GM12864 (cell line): Measurements from ENCODE around the gene ASF1B.

Source experiments
- DNase-seq: peaks from one replicate; pipeline ENCODE4 v3.0.0-alpha.2; 2011; ENCODE audit warnings: low read depth
- H3K4me3 ChIP-seq: 2 replicates; pipeline ENCODE4 v1.5.1; 2011; ENCODE audit warnings: mild to moderate bottlenecking, low read depth, low read length, control low read depth
- TF ChIP-seq, protein P1 (sequence below): IDR thresholded peaks from 2 replicates; pipeline ENCODE4 v1.5.1; 2011; ENCODE audit warnings: low read depth, mild to moderate bottlenecking, moderate library complexity, low read length, control low read depth, inconsistent platforms; ENCODE audit errors: missing control alignments

ASF1B gene

DNA sequence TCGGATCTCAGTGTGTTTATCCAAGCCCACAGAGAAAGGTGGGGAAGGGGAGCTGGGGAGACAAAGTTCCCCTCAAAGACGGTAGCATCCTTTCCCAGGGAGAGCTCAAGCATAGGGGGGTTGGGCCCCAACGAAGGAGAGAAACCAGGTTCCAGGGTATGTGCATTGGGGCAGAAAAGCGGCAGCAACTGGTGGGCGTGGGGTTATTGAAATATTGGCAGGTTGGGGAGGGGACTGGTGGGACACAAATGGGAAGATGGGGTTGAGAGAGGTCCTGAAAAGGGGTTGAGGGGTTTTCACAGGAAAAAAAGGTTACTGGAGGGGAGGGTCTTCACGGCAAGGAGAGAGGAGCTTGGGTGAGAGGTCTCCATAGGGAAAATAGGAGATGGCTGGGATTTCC is 1.0 kb downstream of the ASF1B start:
- peak overlapping the region; percentile 97 for H3K4me3 ChIP-seq
- no peak for DNase-seq
- TF ChIP-seq, protein P1, sequence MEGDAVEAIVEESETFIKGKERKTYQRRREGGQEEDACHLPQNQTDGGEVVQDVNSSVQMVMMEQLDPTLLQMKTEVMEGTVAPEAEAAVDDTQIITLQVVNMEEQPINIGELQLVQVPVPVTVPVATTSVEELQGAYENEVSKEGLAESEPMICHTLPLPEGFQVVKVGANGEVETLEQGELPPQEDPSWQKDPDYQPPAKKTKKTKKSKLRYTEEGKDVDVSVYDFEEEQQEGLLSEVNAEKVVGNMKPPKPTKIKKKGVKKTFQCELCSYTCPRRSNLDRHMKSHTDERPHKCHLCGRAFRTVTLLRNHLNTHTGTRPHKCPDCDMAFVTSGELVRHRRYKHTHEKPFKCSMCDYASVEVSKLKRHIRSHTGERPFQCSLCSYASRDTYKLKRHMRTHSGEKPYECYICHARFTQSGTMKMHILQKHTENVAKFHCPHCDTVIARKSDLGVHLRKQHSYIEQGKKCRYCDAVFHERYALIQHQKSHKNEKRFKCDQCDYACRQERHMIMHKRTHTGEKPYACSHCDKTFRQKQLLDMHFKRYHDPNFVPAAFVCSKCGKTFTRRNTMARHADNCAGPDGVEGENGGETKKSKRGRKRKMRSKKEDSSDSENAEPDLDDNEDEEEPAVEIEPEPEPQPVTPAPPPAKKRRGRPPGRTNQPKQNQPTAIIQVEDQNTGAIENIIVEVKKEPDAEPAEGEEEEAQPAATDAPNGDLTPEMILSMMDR = no peak

- H3K4me3 ChIP-seq = no peak overlapping the region
- peak; percentile 53 for DNase-seq
- TF ChIP-seq, protein P1 = no peak
These were observed 8.4 kb downstream of the ASF1B start for GRCh38 chr19:14127929-14128509.

GRCh38 chr19:14127176-14127575 is 9.2 kb downstream of the ASF1B start:
- no peak for DNase-seq
- no peak overlapping the region for H3K4me3 ChIP-seq
- TF ChIP-seq, protein P1 = no peak

- DNase-seq = no peak
- TF ChIP-seq, protein P1 = no peak
- no peak overlapping the region for H3K4me3 ChIP-seq
These were observed 13.5 kb downstream of the ASF1B start for GRCh38 chr19:14122924-14123323.

DNA sequence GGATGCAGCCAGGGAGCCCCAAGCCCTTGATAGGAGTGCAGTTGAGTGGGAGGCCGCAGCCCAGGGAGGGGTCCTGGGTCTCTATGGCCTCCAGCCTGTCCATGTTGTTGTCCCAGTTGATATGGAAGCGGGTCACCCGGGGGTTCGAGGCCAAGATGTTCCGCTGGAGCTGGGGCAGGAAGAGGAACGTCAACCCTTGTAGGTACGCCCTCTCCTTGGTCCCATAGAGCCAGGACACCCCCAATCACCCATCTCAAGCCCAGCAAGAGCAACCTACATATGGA is 15.9 kb downstream of the ASF1B start:
- DNase-seq = no peak
- TF ChIP-seq, protein P1 = no peak
- no peak overlapping the region for H3K4me3 ChIP-seq

GRCh38 chr19:14119644-14120496 is 16.5 kb downstream of the ASF1B start:
- DNase-seq = no peak
- no peak overlapping the region for H3K4me3 ChIP-seq
- TF ChIP-seq, protein P1 = no peak

- DNase-seq = no peak
- TF ChIP-seq, protein P1 = no peak
- H3K4me3 ChIP-seq = no peak overlapping the region
These were observed 17.2 kb downstream of the ASF1B start for GRCh38 chr19:14119146-14119545.
